ENCODE results near the gene USP3.

Gene USP3

GRCh38 chr15:63638839-63639238 lies 134.4 kb downstream of the USP3 start:
- no peak for DNase-seq (ENCODE audit: low spot score)

GRCh38 chr15:63640146-63640545 lies 135.8 kb downstream of the USP3 start:
- no peak for TF ChIP-seq CTCF (IDR thresholded peaks at IDR 0.05; ENCODE audit: extremely low read depth, missing control alignments)
- DNase-seq (ENCODE audit: low spot score) = no peak

More at GRCh38 chr15:63638839-63639238, 134.4 kb downstream of the USP3 start:
- no peak for TF ChIP-seq CTCF (IDR thresholded peaks at IDR 0.05; ENCODE audit: extremely low read depth, missing control alignments)
